Muscle of leg (tissue), 11 donors: Measurements from ENCODE around the gene HES5. TPM values are rescaled to one million over a fixed set of nuclear protein-coding genes. Genes with fewer than 3 reads are reported as not detected.
A peak's percentile ranks its signal among the peaks of the same experiment; 100 is the strongest.

Experiments used
- DNase-seq: peaks from one replicate; pipeline ENCODE4 v3.0.0; 2013
- H3K27ac ChIP-seq: one replicate; pipeline ENCODE4 v1.5.1; 2013; ENCODE audit warnings: mild to moderate bottlenecking, low read length, control low read depth
- H3K27me3 ChIP-seq: one replicate; pipeline ENCODE4 v1.6.1; 2013; ENCODE audit warnings: low read length; ENCODE audit not compliant: control insufficient read depth, insufficient read depth
- H3K36me3 ChIP-seq: one replicate; pipeline ENCODE4 v1.6.1; 2013; ENCODE audit warnings: low read length; ENCODE audit not compliant: control insufficient read depth, insufficient read depth
- H3K4me1 ChIP-seq: one replicate; pipeline ENCODE4 v1.6.1; 2013; ENCODE audit warnings: low read length; ENCODE audit not compliant: control insufficient read depth, insufficient read depth
- H3K4me3 ChIP-seq: one replicate; pipeline ENCODE4 v1.5.1; 2013; ENCODE audit warnings: low read length, control low read depth
- H3K9me3 ChIP-seq: replicated peaks from 2 replicates; pipeline ENCODE4 v1.6.1; 2013; ENCODE audit warnings: low read depth, low read length; ENCODE audit not compliant: control insufficient read depth
- WGBS: methylation state at CpG from one replicate; pipeline ENCODE4 v1.1.5; 2013; ENCODE audit warnings: missing lambda C conversion rate; ENCODE audit not compliant: insufficient coverage; 5-methylcytosine and 5-hydroxymethylcytosine counted together
- polyA plus RNA-seq, 8 donors: library from polyadenylated mRNA; unstranded; fragments of 120-200 nt; gene quantifications; one replicate each; pipeline versions ENCODE4 v1.2.1 to v1.2.3, GENCODE V29; 2013; ENCODE audit warnings: inconsistent platforms in 1 of 8, low replicate concordance in 1 of 8; ENCODE audit not compliant: insufficient read length in 8 of 8, insufficient read depth in 1 of 8
- total RNA-seq: library from RNA; stranded (reverse); fragments of 120-200 nt; gene quantifications from one replicate; pipeline ENCODE4 v1.2.4, GENCODE V29; 2013

Gene HES5
- total and polyA plus RNA-seq, 9 donors, result 0.29 to 1.1 (median 0.43) TPM; not detected in 1

- no peak for DNase-seq
- no peaks in the 10 kb centered on the region for H3K9me3 ChIP-seq
- WGBS, result 58% methylated on average over 15 of the region's 15 CpGs
- H3K27ac ChIP-seq, result no peak overlapping the region
- peaks cover 49% of the 10 kb centered on the region for H3K4me1 ChIP-seq
- peaks cover 45% of the 10 kb centered on the region for H3K36me3 ChIP-seq
- H3K27me3 ChIP-seq, result peaks cover 10% of the 10 kb centered on the region
- no peak overlapping the region for H3K4me3 ChIP-seq
These were observed 23.0 kb downstream of the HES5 start for GRCh38 chr1:2506901-2507565.

GRCh38 chr1:2506007-2506860 is 23.8 kb downstream of the HES5 start:
- no peak for DNase-seq
- Histone ChIP-seq H3K4me1 (peaks cover 56% of the 10 kb centered on the region), H3K4me3 (no peak overlapping the region), H3K27ac (no peak overlapping the region), H3K27me3 (peaks cover 10% of the 10 kb centered on the region), H3K9me3 (no peaks in the 10 kb centered on the region), H3K36me3 (peaks cover 37% of the 10 kb centered on the region)
- 48% methylated on average over 25 of the region's 30 CpGs for WGBS

- Histone ChIP-seq H3K36me3 (peaks cover 30% of the 10 kb centered on the region), H3K27me3 (peaks cover 10% of the 10 kb centered on the region), H3K9me3 (no peaks in the 10 kb centered on the region), H3K4me1 (peaks cover 61% of the 10 kb centered on the region), H3K4me3 (no peak overlapping the region), H3K27ac (no peak overlapping the region)
- WGBS, result 59% methylated on average over 14 of the region's 21 CpGs
- no peak for DNase-seq
These were observed 24.5 kb downstream of the HES5 start for GRCh38 chr1:2505461-2505994.

- no peak overlapping the region for H3K27ac ChIP-seq
- WGBS, result 40% methylated on average over 21 of the region's 22 CpGs
- H3K9me3 ChIP-seq, result no peaks in the 10 kb centered on the region
- no peak overlapping the region for H3K4me3 ChIP-seq
- peaks cover 24% of the 10 kb centered on the region for H3K36me3 ChIP-seq
- DNase-seq, result no peak
- peaks cover 68% of the 10 kb centered on the region for H3K4me1 ChIP-seq
- H3K27me3 ChIP-seq, result peaks cover 10% of the 10 kb centered on the region
These were observed 25.2 kb downstream of the HES5 start for GRCh38 chr1:2504949-2505272.

- WGBS, result 44% methylated on average over 29 of the region's 36 CpGs
- peaks cover 10% of the 10 kb centered on the region for H3K27me3 ChIP-seq
- H3K9me3 ChIP-seq, result no peaks in the 10 kb centered on the region
- peaks cover 72% of the 10 kb centered on the region for H3K4me1 ChIP-seq
- H3K27ac ChIP-seq, result no peak overlapping the region
- DNase-seq, result peak; percentile 59
- H3K4me3 ChIP-seq, result no peak overlapping the region
- peaks cover 19% of the 10 kb centered on the region for H3K36me3 ChIP-seq
These were observed 25.7 kb downstream of the HES5 start for GRCh38 chr1:2504225-2504948.

- peaks cover 72% of the 10 kb centered on the region for H3K4me1 ChIP-seq
- WGBS, result 28% methylated on average over 31 of the region's 42 CpGs
- H3K27me3 ChIP-seq, result peaks cover 10% of the 10 kb centered on the region
These were observed 26.4 kb downstream of the HES5 start for GRCh38 chr1:2503554-2504224.

GRCh38 chr1:2502661-2503553 is 27.2 kb downstream of the HES5 start:
- Histone ChIP-seq H3K9me3 (no peaks in the 10 kb centered on the region), H3K36me3 (peaks cover 6% of the 10 kb centered on the region), H3K27me3 (peaks cover 10% of the 10 kb centered on the region), H3K27ac (no peak overlapping the region), H3K4me3 (no peak overlapping the region), H3K4me1 (peaks cover 72% of the 10 kb centered on the region)
- WGBS, result 72% methylated on average over 22 of the region's 36 CpGs
- no peak for DNase-seq

More at GRCh38 chr1:2503554-2504224, 26.4 kb downstream of the HES5 start:
- Histone ChIP-seq H3K9me3 (no peaks in the 10 kb centered on the region), H3K27ac (no peak overlapping the region), H3K36me3 (peaks cover 12% of the 10 kb centered on the region), H3K4me3 (no peak overlapping the region)
- DNase-seq, result no peak

GRCh38 chr1:2502210-2502609 is 27.9 kb downstream of the HES5 start:
- peaks cover 72% of the 10 kb centered on the region for H3K4me1 ChIP-seq
- no peaks in the 10 kb centered on the region for H3K9me3 ChIP-seq
- DNase-seq, result no peak
- 68% methylated on average over 31 of the region's 34 CpGs for WGBS
- H3K4me3 ChIP-seq, result no peak overlapping the region
- peaks cover 10% of the 10 kb centered on the region for H3K27me3 ChIP-seq
- H3K36me3 ChIP-seq, result peaks cover under 1% of the 10 kb centered on the region
- H3K27ac ChIP-seq, result no peak overlapping the region

GRCh38 chr1:2501820-2502119 is 28.3 kb downstream of the HES5 start:
- H3K9me3 ChIP-seq, result no peaks in the 10 kb centered on the region
- no peak for DNase-seq
- peaks cover 71% of the 10 kb centered on the region for H3K4me1 ChIP-seq
- 45% methylated on average over 5 of the region's 7 CpGs for WGBS
- H3K27me3 ChIP-seq, result peaks cover 10% of the 10 kb centered on the region
- H3K36me3 ChIP-seq, result no peaks in the 10 kb centered on the region
- H3K4me3 ChIP-seq, result no peak overlapping the region
- no peak overlapping the region for H3K27ac ChIP-seq
